Tibial nerve (tissue), 3 donors: ENCODE data around the gene HOXB5.

ENCODE experiments used
- POLR2A ChIP-seq, 2 donors: fragments of 450-650 bp; IDR thresholded peaks; one replicate each; pipeline ENCODE4 v1.6.1; 2017; ENCODE audit warnings: antibody characterized with exemption in 2 of 2, mild to moderate bottlenecking in 2 of 2, moderate library complexity in 2 of 2
- TF ChIP-seq, protein P1 (sequence below), 5 experiments: fragments of 200-600 bp in 3 of 5; fragments of 450-650 bp in 2 of 5; sonication (generic) in 3 of 5; IDR thresholded peaks; one replicate each; pipeline ENCODE4 v1.5.1; 2016 to 2019; ENCODE audit warnings: antibody characterized with exemption in 5 of 5, mild to moderate bottlenecking in 3 of 5, moderate library complexity in 2 of 5

DNA sequence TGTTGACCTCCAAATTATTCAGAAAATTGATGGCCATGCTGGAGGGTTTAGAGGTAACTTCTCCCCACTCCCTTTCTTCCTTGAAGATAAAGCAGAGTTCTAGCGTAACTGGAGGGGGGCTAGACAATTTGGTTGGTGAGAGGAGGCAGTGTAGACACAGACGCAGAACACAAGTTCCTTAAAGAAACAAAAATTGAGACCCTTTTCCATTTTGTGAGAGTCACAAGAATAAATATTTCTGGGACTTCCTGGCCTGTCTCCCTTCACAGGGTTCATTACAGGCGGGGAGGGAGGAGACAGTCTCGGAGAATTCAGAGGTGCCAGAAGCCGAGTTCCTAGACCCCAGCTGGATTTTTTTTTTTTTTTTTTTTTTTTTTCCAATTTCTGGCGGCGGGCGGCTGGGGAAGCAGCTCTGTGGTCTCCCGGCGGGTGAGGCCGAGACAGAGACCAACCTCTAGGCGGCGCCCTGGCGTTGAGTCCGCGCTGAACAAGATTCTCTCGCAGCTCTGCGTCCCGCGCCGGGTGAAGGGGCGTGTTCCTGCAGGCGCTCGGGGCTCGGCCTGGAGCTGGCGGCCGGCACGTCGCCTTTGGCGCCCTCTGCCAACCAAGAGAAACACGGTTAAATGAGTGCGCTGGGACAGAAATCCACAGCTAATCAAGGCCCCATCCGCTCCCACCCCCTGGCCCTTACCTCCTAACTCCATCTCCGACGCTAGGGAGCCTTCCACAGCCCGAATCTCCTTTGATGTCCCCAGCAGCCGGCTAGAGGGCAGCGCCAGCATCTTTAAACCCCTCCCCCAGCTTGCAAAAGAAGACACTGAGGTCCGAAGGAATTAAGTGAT, 42.8 kb upstream of the HOXB5 start:
- TF ChIP-seq, protein P1, sequence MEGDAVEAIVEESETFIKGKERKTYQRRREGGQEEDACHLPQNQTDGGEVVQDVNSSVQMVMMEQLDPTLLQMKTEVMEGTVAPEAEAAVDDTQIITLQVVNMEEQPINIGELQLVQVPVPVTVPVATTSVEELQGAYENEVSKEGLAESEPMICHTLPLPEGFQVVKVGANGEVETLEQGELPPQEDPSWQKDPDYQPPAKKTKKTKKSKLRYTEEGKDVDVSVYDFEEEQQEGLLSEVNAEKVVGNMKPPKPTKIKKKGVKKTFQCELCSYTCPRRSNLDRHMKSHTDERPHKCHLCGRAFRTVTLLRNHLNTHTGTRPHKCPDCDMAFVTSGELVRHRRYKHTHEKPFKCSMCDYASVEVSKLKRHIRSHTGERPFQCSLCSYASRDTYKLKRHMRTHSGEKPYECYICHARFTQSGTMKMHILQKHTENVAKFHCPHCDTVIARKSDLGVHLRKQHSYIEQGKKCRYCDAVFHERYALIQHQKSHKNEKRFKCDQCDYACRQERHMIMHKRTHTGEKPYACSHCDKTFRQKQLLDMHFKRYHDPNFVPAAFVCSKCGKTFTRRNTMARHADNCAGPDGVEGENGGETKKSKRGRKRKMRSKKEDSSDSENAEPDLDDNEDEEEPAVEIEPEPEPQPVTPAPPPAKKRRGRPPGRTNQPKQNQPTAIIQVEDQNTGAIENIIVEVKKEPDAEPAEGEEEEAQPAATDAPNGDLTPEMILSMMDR (IDR thresholded peaks at IDR 0.05): peak; percentile 18 to 40 (median 23)
- no peak for TF ChIP-seq POLR2A (IDR thresholded peaks at IDR 0.05)
